GM23248 (cell line): ENCODE results near the gene RALGPS1.

Experiments
- EZH2 ChIP-seq: fragments of 200-600 bp; sonication (generic); IDR thresholded peaks from 2 replicates; pipeline ENCODE4 v1.6.1; 2018; ENCODE audit warnings: antibody characterized with exemption, mild to moderate bottlenecking; ENCODE audit not compliant: insufficient read depth, poor library complexity, severe bottlenecking
- EZH2phosphoT487 ChIP-seq: fragments of 200-600 bp; sonication (generic); IDR thresholded peaks from 2 replicates; pipeline ENCODE4 v1.6.1; 2018; ENCODE audit warnings: antibody characterized with exemption, moderate library complexity, mild to moderate bottlenecking, low read depth; ENCODE audit not compliant: insufficient read depth

DNA sequence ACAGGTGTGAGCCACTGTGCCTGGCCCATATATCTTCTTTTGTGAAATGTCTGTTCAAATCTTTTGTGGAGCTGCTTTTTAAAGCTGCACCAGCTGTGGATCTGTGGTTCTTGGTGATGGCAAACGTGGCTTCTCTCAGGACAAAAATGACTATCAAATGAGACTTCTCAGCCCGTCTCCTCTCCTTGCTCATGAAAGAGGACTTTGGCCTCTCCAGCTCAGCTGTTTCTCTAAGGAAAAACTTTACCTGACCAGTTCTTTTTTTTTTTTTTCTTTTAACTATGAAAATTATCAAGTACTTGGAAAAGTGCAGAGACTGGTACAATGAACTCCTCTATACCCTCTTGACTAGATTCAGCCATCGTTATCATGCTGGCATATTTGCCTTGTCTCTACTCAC lies 44.8 kb downstream of the RALGPS1 start:
- TF ChIP-seq EZH2 (no peak), EZH2phosphoT487 (no peak)
